ENCODE results near the gene GPR4.

DNA sequence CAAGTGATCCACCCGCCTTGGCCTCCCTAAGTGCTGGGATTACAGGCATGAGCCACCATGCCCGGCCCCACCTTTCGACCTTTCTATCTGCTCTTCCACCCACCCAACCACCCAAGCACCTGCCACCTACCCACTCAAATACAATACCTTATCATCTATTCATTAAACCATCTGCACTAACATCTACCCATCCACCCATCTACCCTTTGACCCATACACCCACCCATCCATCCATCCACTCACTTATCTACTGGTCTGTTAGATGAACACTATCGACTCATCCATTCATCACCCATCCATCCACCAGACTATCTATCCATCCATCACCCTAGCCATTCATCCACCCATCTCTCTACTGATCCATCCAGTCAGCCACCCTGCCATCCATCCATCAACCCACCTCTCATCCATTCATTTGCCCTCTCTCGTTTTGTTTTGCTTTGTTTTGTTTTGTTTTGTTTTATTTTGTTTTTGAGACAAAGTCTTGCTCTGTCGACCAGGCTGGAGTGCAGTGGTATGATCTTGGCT, 20.0 kb upstream of the GPR4 start:
- TF ChIP-seq, protein P1, sequence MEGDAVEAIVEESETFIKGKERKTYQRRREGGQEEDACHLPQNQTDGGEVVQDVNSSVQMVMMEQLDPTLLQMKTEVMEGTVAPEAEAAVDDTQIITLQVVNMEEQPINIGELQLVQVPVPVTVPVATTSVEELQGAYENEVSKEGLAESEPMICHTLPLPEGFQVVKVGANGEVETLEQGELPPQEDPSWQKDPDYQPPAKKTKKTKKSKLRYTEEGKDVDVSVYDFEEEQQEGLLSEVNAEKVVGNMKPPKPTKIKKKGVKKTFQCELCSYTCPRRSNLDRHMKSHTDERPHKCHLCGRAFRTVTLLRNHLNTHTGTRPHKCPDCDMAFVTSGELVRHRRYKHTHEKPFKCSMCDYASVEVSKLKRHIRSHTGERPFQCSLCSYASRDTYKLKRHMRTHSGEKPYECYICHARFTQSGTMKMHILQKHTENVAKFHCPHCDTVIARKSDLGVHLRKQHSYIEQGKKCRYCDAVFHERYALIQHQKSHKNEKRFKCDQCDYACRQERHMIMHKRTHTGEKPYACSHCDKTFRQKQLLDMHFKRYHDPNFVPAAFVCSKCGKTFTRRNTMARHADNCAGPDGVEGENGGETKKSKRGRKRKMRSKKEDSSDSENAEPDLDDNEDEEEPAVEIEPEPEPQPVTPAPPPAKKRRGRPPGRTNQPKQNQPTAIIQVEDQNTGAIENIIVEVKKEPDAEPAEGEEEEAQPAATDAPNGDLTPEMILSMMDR (conservative IDR thresholded peaks at IDR 0.05; ENCODE audit: low read depth, low read length) = no peak
- TF ChIP-seq RAD21 (IDR thresholded peaks at IDR 0.05; ENCODE audit: low read length) (no peak), MAZ (IDR thresholded peaks at IDR 0.05; ENCODE audit: borderline replicate concordance, low read depth, low read length) (no peak), USF2 (IDR thresholded peaks at IDR 0.05; ENCODE audit: low read depth, low read length) (no peak), POLR2A (IDR thresholded peaks at IDR 0.05; ENCODE audit: low read depth, low read length) (no peak), MXI1 (IDR thresholded peaks at IDR 0.05; ENCODE audit: borderline replicate concordance, low read depth, low read length) (no peak)
